Measurements from ENCODE around the gene ACTR2.
A peak's percentile ranks its signal among the peaks of the same experiment; 100 is the strongest.
"Not testable (repeated sequence)": the region's sequence is repeated elsewhere in the genome, so short reads cannot be mapped to it uniquely, and the experiment has no call there.

ACTR2 gene

GRCh38 chr2:65316072-65316471, 88.4 kb downstream of the ACTR2 start:
- Mint-ChIP-seq H3K27ac (no peak overlapping the region), H3K36me3 (ENCODE audit: low read depth) (peaks cover 86% of the 10 kb centered on the region)

GRCh38 chr2:65317351-65317750, 89.7 kb downstream of the ACTR2 start:
- H3K4me1 Mint-ChIP-seq = peaks cover 13% of the 10 kb centered on the region
- H3K9me3 Mint-ChIP-seq; H3K27me3 Mint-ChIP-seq (ENCODE audit: low read depth, poor library complexity); DNase-seq; H3K4me3 Mint-ChIP-seq: not testable (repeated sequence)
- H3K36me3 Mint-ChIP-seq (ENCODE audit: low read depth) = peaks cover 81% of the 10 kb centered on the region
- H3K27ac Mint-ChIP-seq = peak overlapping the region; percentile 4

More at GRCh38 chr2:65316072-65316471, 88.4 kb downstream of the ACTR2 start:
- DNase-seq = no peak
- no peak overlapping the region for H3K4me3 Mint-ChIP-seq
- H3K4me1 Mint-ChIP-seq = peaks cover 17% of the 10 kb centered on the region
- TF ChIP-seq CTCF (IDR thresholded peaks at IDR 0.05) = no peak
- H3K9me3 Mint-ChIP-seq = no peaks in the 10 kb centered on the region
- H3K27me3 Mint-ChIP-seq (ENCODE audit: low read depth, poor library complexity) = no peaks in the 10 kb centered on the region

GRCh38 chr2:65317841-65318240, 90.2 kb downstream of the ACTR2 start:
- Mint-ChIP-seq H3K4me1 (peaks cover 13% of the 10 kb centered on the region), H3K27me3 (ENCODE audit: low read depth, poor library complexity) (no peaks in the 10 kb centered on the region), H3K36me3 (ENCODE audit: low read depth) (peaks cover 76% of the 10 kb centered on the region), H3K27ac (peak overlapping the region; percentile 4), H3K4me3 (no peak overlapping the region), H3K9me3 (no peaks in the 10 kb centered on the region)
- TF ChIP-seq CTCF (IDR thresholded peaks at IDR 0.05) = no peak
- no peak for DNase-seq

GRCh38 chr2:65319072-65319673, 91.5 kb downstream of the ACTR2 start:
- Mint-ChIP-seq H3K36me3 (ENCODE audit: low read depth) (peaks cover 73% of the 10 kb centered on the region), H3K9me3 (no peaks in the 10 kb centered on the region)

GRCh38 chr2:65319674-65320041, 92.0 kb downstream of the ACTR2 start:
- peaks cover 2% of the 10 kb centered on the region for H3K27me3 Mint-ChIP-seq (ENCODE audit: low read depth, poor library complexity)
- DNase-seq = no peak
- no peak for TF ChIP-seq CTCF (IDR thresholded peaks at IDR 0.05)
- no peaks in the 10 kb centered on the region for H3K9me3 Mint-ChIP-seq
- no peak overlapping the region for H3K27ac Mint-ChIP-seq
- peaks cover 73% of the 10 kb centered on the region for H3K36me3 Mint-ChIP-seq (ENCODE audit: low read depth)
- no peak overlapping the region for H3K4me3 Mint-ChIP-seq
- peaks cover 13% of the 10 kb centered on the region for H3K4me1 Mint-ChIP-seq

More at GRCh38 chr2:65319072-65319673, 91.5 kb downstream of the ACTR2 start:
- Mint-ChIP-seq H3K4me1 (peaks cover 13% of the 10 kb centered on the region), H3K27me3 (ENCODE audit: low read depth, poor library complexity) (peaks cover 2% of the 10 kb centered on the region), H3K27ac (no peak overlapping the region), H3K4me3 (no peak overlapping the region)
- no peak for TF ChIP-seq CTCF (IDR thresholded peaks at IDR 0.05)
- no peak for DNase-seq

- Mint-ChIP-seq H3K9me3 (no peaks in the 10 kb centered on the region), H3K27me3 (ENCODE audit: low read depth, poor library complexity) (peaks cover 2% of the 10 kb centered on the region), H3K36me3 (ENCODE audit: low read depth) (peaks cover 75% of the 10 kb centered on the region), H3K4me3 (no peak overlapping the region), H3K4me1 (peaks cover 13% of the 10 kb centered on the region), H3K27ac (no peak overlapping the region)
- TF ChIP-seq CTCF (IDR thresholded peaks at IDR 0.05) = no peak
- no peak for DNase-seq
Measured at GRCh38 chr2:65320042-65320725, 92.6 kb downstream of the ACTR2 start.

Data from nephron progenitor cell (in vitro differentiated cells).